HEK293 (cell line): ENCODE measurements around the gene RASAL2.
"Not testable (repeated sequence)": the region's sequence is repeated elsewhere in the genome, so short reads cannot be mapped to it uniquely, and the experiment has no call there.

Source experiments
- CTCF ChIA-PET: fragments of 350-600 bp; formaldehyde crosslinking; extraction: SDS; loops from one replicate; lab custom pipeline; 2021; ENCODE audit warnings: antibody characterized with exemption; lab: Yijun Ruan, JAX
- POLR2A ChIA-PET: fragments of 300-600 bp; formaldehyde crosslinking; extraction: SDS; loops from one replicate; lab custom pipeline; 2020; ENCODE audit warnings: antibody characterized with exemption, inconsistent platforms; lab: Yijun Ruan, JAX
- H3K27ac ChIP-seq: fragments of 200-500 bp; sonication (Bioruptor generic); 2 replicates; pipeline ENCODE4 v1.5.1; 2014; ENCODE audit warnings: low read depth, low read length, control low read depth, inconsistent platforms; ENCODE audit errors: extremely low read depth
- H3K36me3 ChIP-seq, 2 experiments: fragments of 200-500 bp in 1 of 2; sonication (Bioruptor generic) in 1 of 2; 1 replicate in 1 of 2; 2 replicates in 1 of 2; pipeline ENCODE4 v1.5.1; 2014 to 2017; ENCODE audit warnings: inconsistent platforms in 2 of 2, low read length in 2 of 2; ENCODE audit not compliant: control insufficient read depth in 2 of 2, insufficient read depth in 1 of 2
- H3K4me1 ChIP-seq: fragments of 200-500 bp; sonication (Bioruptor generic); 2 replicates; pipeline ENCODE4 v1.5.1; 2014; ENCODE audit warnings: mild to moderate bottlenecking, low read length, inconsistent platforms; ENCODE audit not compliant: control insufficient read depth, insufficient read depth
- H3K4me3 ChIP-seq: 2 replicates; pipeline ENCODE4 v1.5.1; 2011; ENCODE audit warnings: low read depth, mild to moderate bottlenecking, control low read depth, low read length, moderate library complexity
- H3K9me3 ChIP-seq: fragments of 200-500 bp; sonication (Bioruptor generic); 2 replicates; pipeline ENCODE4 v1.5.1; 2014; ENCODE audit warnings: low read depth, low read length, inconsistent platforms; ENCODE audit not compliant: control insufficient read depth, insufficient read depth
- BCL11A ChIP-seq: fragments of 450-650 bp; formaldehyde crosslinking; IDR thresholded peaks from 2 replicates; pipeline ENCODE4 v1.5.1; 2016; ENCODE audit warnings: low read depth, missing biosample characterization, missing genetic modification characterization
- RBAK ChIP-seq: fragments of 450-650 bp; formaldehyde crosslinking; IDR thresholded peaks from 2 replicates; pipeline ENCODE4 v1.5.1; 2016; ENCODE audit warnings: missing biosample characterization, missing genetic modification characterization
- SCRT1 ChIP-seq: fragments of 450-650 bp; formaldehyde crosslinking; IDR thresholded peaks from 2 replicates; pipeline ENCODE4 v1.5.1; 2016; ENCODE audit warnings: missing biosample characterization, missing genetic modification characterization, borderline replicate concordance
- SETDB1 ChIP-seq: IDR thresholded peaks from one replicate; pipeline ENCODE4 v1.6.1; 2017; ENCODE audit warnings: mild to moderate bottlenecking, low read length, moderate library complexity, mixed read lengths; ENCODE audit not compliant: insufficient read length
- TSHZ1 ChIP-seq: fragments of 450-650 bp; formaldehyde crosslinking; IDR thresholded peaks from 2 replicates; pipeline ENCODE4 v1.5.1; 2016; ENCODE audit warnings: missing biosample characterization, missing genetic modification characterization, borderline replicate concordance
- ZBTB20 ChIP-seq: fragments of 450-650 bp; formaldehyde crosslinking; IDR thresholded peaks from 2 replicates; pipeline ENCODE4 v1.5.1; 2016; ENCODE audit warnings: missing biosample characterization, missing genetic modification characterization
- ZFP41 ChIP-seq: fragments of 450-650 bp; formaldehyde crosslinking; IDR thresholded peaks from 2 replicates; pipeline ENCODE4 v1.5.1; 2016; ENCODE audit warnings: missing biosample characterization, missing genetic modification characterization, borderline replicate concordance
- ZNF121 ChIP-seq: fragments of 450-650 bp; formaldehyde crosslinking; IDR thresholded peaks from 2 replicates; pipeline ENCODE4 v1.5.1; 2016; ENCODE audit warnings: missing biosample characterization, missing genetic modification characterization
- ZNF138 ChIP-seq: fragments of 450-650 bp; formaldehyde crosslinking; IDR thresholded peaks from 2 replicates; pipeline ENCODE4 v1.5.1; 2016; ENCODE audit warnings: missing biosample characterization, missing genetic modification characterization, borderline replicate concordance
- ZNF16 ChIP-seq: fragments of 450-650 bp; formaldehyde crosslinking; IDR thresholded peaks from 2 replicates; pipeline ENCODE4 v1.5.1; 2016; ENCODE audit warnings: low read depth, missing biosample characterization, missing genetic modification characterization
- ZNF335 ChIP-seq: fragments of 450-650 bp; formaldehyde crosslinking; conservative IDR thresholded peaks from 2 replicates; pipeline ENCODE4 v1.5.1; 2016; ENCODE audit warnings: missing biosample characterization, missing genetic modification characterization
- ZNF391 ChIP-seq: fragments of 450-650 bp; formaldehyde crosslinking; IDR thresholded peaks from 2 replicates; pipeline ENCODE4 v1.5.1; 2016; ENCODE audit warnings: low read depth, missing biosample characterization, missing genetic modification characterization, borderline replicate concordance
- ZNF398 ChIP-seq: fragments of 450-650 bp; formaldehyde crosslinking; IDR thresholded peaks from 2 replicates; pipeline ENCODE4 v1.5.1; 2017; ENCODE audit warnings: missing biosample characterization, missing genetic modification characterization
- ZNF555 ChIP-seq: fragments of 450-650 bp; formaldehyde crosslinking; conservative IDR thresholded peaks from 2 replicates; pipeline ENCODE4 v1.5.1; 2017; ENCODE audit warnings: missing biosample characterization, mild to moderate bottlenecking, missing genetic modification characterization, inconsistent platforms
- ZNF692 ChIP-seq: fragments of 450-650 bp; formaldehyde crosslinking; IDR thresholded peaks from 2 replicates; pipeline ENCODE4 v1.5.1; 2016; ENCODE audit warnings: missing biosample characterization, missing genetic modification characterization
- ZNF768 ChIP-seq: fragments of 450-650 bp; formaldehyde crosslinking; IDR thresholded peaks from 2 replicates; pipeline ENCODE4 v1.5.1; 2018; ENCODE audit warnings: missing biosample characterization, mild to moderate bottlenecking, missing genetic modification characterization
- ZNF830 ChIP-seq: fragments of 450-650 bp; IDR thresholded peaks from 2 replicates; pipeline ENCODE4 v1.5.0; 2018; ENCODE audit warnings: missing biosample characterization, missing genetic modification characterization, low read depth, mild to moderate bottlenecking, moderate library complexity
- ZXDB ChIP-seq: fragments of 450-650 bp; formaldehyde crosslinking; IDR thresholded peaks from 2 replicates; pipeline ENCODE4 v1.5.1; 2016; ENCODE audit warnings: missing biosample characterization, missing genetic modification characterization
- TF ChIP-seq, protein P1 (sequence below): fragments of 450-650 bp; formaldehyde crosslinking; IDR thresholded peaks from 2 replicates; pipeline ENCODE4 v1.5.1; 2017; ENCODE audit warnings: missing biosample characterization, missing genetic modification characterization

RASAL2 gene

DNA sequence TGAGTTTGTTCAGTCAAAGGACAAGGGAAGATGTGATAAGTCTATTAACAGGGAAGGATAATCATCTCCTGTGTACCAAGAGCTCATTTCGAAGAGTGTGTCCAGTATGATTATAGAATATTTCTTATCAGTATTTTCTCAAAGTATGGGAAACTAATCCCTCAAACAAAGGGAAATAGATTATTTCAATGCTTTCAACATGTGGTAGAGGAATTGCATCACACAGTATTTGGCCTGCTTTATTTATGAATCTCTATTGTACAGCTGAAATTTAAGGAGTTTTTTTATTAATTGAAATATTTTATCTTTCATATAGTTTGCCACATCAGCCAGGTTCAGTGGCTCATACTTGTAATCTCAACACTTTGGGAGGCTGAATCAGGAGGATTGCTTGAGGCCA is 251.9 kb downstream of the RASAL2 start:
- ChIA-PET POLR2A (interaction anchor here (1.4 kb wide), 1 partner anchor 9 kb away, joined by 3 read pairs; no protein-coding TSS in a partner anchor), CTCF (interaction anchor here (0.7 to 5.7 kb wide), 9 partner anchors 32 to 499 kb away, joined by 3 to 30 read pairs (median 4); no protein-coding TSS in a partner anchor)
- Histone ChIP-seq H3K9me3 (no peaks in the 10 kb centered on the region), H3K27ac (no peak overlapping the region), H3K4me3 (no peak overlapping the region), H3K36me3 (no peaks in the 10 kb centered on the region), H3K4me1 (peaks cover 9% of the 10 kb centered on the region; the same call in 1 of the 2 replicates)
- TF ChIP-seq ZNF335 (tag by site-specific recombination) (peak; percentile 30; the same call in 1 of the 2 replicates), ZNF830 (no peak), ZNF768 (tag by site-specific recombination) (no peak), TSHZ1 (tag by site-specific recombination) (no peak), RBAK (tag by site-specific recombination) (no peak)

DNA sequence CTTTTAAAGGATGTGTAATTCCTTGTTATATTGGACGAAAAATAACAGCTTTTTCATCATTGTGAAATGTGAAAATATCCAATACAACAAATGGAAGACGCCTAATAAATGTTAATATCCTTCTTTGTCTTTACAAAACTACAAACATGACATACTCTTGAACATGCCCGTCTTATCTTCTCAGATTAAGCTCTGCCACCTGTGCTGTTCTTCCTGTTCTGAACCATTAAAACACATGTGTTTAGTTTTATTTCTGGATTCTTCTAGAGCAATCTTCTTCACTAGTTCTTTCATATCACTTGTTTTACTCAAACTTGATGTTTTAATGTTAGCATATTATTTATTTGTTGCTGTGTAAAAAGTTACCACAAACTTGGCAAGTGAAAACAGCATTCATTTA is 255.9 kb downstream of the RASAL2 start:
- Histone ChIP-seq H3K9me3 (no peaks in the 10 kb centered on the region), H3K36me3 (no peaks in the 10 kb centered on the region), H3K4me1 (no peaks in the 10 kb centered on the region), H3K4me3 (no peak overlapping the region), H3K27ac (no peak overlapping the region)
- ChIA-PET CTCF (interaction anchor here (0.6 to 1.1 kb wide), 5 partner anchors 38 to 1351 kb away, joined by 3 to 5 read pairs (median 3); no protein-coding TSS in a partner anchor), POLR2A (no interaction called here)
- TF ChIP-seq ZFP41 (tag by site-specific recombination) = no peak
- no peak for TF ChIP-seq BCL11A (tag by site-specific recombination)
- TF ChIP-seq, protein P1, sequence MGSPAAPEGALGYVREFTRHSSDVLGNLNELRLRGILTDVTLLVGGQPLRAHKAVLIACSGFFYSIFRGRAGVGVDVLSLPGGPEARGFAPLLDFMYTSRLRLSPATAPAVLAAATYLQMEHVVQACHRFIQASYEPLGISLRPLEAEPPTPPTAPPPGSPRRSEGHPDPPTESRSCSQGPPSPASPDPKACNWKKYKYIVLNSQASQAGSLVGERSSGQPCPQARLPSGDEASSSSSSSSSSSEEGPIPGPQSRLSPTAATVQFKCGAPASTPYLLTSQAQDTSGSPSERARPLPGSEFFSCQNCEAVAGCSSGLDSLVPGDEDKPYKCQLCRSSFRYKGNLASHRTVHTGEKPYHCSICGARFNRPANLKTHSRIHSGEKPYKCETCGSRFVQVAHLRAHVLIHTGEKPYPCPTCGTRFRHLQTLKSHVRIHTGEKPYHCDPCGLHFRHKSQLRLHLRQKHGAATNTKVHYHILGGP = no peak
- no peak for TF ChIP-seq ZNF398

DNA sequence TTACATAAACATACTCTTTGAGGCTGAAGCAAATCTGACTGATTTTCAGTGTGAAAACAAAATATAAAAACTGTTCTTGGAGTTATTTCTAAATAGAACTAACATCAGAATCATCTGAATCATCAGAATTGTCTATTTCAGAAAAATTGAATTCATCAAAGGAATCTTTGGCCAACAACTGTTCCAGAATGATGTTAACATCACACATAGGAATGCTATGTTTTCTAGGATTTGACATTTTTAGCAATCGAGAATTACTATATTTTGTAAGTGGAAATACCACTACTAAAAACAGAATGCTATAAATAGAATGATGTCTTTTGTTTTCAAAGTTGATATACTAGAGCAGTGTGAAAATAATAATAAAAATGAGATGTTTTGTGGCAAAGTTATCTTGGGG is 258.0 kb downstream of the RASAL2 start:
- H3K27ac ChIP-seq, H3K4me1 ChIP-seq, CTCF ChIA-PET, POLR2A ChIA-PET, H3K4me3 ChIP-seq, H3K36me3 ChIP-seq, H3K9me3 ChIP-seq: not testable (repeated sequence)

DNA sequence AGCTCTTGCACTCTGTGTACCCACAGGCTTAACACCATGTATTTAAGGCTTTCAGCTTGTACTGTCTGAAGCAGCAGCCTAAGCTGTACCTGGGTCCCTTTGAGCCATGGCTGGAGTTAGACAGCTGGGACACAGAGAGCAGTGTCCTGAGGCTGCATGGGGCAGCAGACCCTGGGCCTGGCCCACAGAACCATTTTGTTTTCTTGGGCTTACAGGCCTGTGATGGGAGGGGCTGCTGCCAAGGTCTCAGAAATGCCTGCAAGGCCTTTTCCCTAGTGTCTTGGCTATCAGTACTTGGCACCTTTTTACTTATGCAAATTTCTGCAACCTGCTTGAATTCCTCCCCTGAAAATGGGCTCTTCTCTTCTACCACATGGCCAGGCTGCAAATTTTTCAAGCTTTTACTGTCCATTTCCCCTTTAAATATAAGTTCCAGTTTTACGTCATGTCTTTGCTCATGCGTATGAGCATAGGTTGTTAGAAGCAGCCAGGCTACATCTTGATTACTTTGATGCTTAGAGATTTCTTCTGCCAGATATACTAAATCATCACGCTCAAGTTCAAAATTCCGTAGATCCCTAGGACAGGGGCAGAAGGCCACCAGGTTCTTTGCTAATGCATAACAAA is 259.0 kb downstream of the RASAL2 start:
- H3K9me3 ChIP-seq = no peaks in the 10 kb centered on the region
- TF ChIP-seq ZXDB (tag by site-specific recombination) = no peak
- no peak for TF ChIP-seq ZNF121 (tag by site-specific recombination)
- TF ChIP-seq SETDB1 = peak; percentile 22
- no peak for TF ChIP-seq ZNF555 (tag by site-specific recombination)
- 0 out of 2 replicates have a peak, but pooled peaks have one; percentile 53 for TF ChIP-seq ZNF692
- TF ChIP-seq ZNF138 (tag by site-specific recombination) = no peak
- no peak for TF ChIP-seq SCRT1
- TF ChIP-seq ZNF16 = no peak
- no peak for TF ChIP-seq ZBTB20 (tag by site-specific recombination)
- TF ChIP-seq ZNF391 = no peak

More for the DNA sequence above, 259.0 kb downstream of the RASAL2 start:
- ChIA-PET CTCF (interaction anchor here (0.7 to 1.2 kb wide), 2 partner anchors 52 to 148 kb away, joined by 3 to 4 read pairs; no protein-coding TSS in a partner anchor), POLR2A (no interaction called here)
- no peak overlapping the region for H3K27ac ChIP-seq
- no peak overlapping the region for H3K4me3 ChIP-seq
- H3K4me1 ChIP-seq = no peaks in the 10 kb centered on the region
- H3K36me3 ChIP-seq = no peaks in the 10 kb centered on the region
